Peyer's patch (tissue), 4 donors: ENCODE results near the gene LRRC25. TPM values are rescaled to one million over a fixed set of nuclear protein-coding genes. Genes with fewer than 3 reads are reported as not detected.

Experiments used
- DNase-seq, 3 donors: peaks; one replicate each; pipeline ENCODE4 v3.0.0-alpha.2; 2017 to 2019
- H3K27ac ChIP-seq, 4 donors: fragments of 200-600 bp; sonication (generic); one replicate each; pipeline ENCODE4 v1.5.1; 2016 to 2019
- H3K27me3 ChIP-seq, 2 donors: fragments of 200-600 bp; sonication (generic); one replicate each; pipeline ENCODE4 v1.5.1; 2019
- H3K36me3 ChIP-seq, 3 donors: fragments of 200-600 bp; sonication (generic); one replicate each; pipeline ENCODE4 v1.5.1; 2016 to 2019
- H3K4me1 ChIP-seq, 4 donors: fragments of 200-600 bp; sonication (generic); one replicate each; pipeline ENCODE4 v1.5.1; 2016 to 2019
- H3K4me3 ChIP-seq, 4 donors: fragments of 200-600 bp; sonication (generic); 1 replicate in 3 of 4; 2 replicates in 1 of 4; pipeline ENCODE4 v1.5.1; 2016 to 2019; ENCODE audit warnings: mild to moderate bottlenecking in 1 of 4
- H3K9me3 ChIP-seq, 4 donors: fragments of 200-600 bp; sonication (generic); one replicate each; pipeline ENCODE4 v1.5.1; 2016 to 2019; ENCODE audit warnings: mild to moderate bottlenecking in 1 of 4
- POLR2A ChIP-seq, 2 donors: fragments of 450-650 bp; IDR thresholded peaks; one replicate each; pipeline ENCODE4 v1.5.1; 2017; ENCODE audit warnings: antibody characterized with exemption in 2 of 2, mild to moderate bottlenecking in 2 of 2, moderate library complexity in 2 of 2
- total RNA-seq, 4 donors: library from RNA; depleted of rRNA; stranded (reverse); fragments of >200 nt; gene quantifications; one replicate each; pipeline ENCODE4 v1.1.0, GENCODE V29; 2016
- TF ChIP-seq, protein P1 (sequence below), 6 experiments: fragments of 450-650 bp in 4 of 6; fragments of 200-600 bp in 2 of 6; sonication (generic) in 1 of 6; IDR thresholded peaks; one replicate each; pipeline ENCODE4 v1.5.1; 2017 to 2019; ENCODE audit warnings: antibody characterized with exemption in 6 of 6, mild to moderate bottlenecking in 3 of 6, moderate library complexity in 1 of 6

The LRRC25 gene
- 1 to 10 TPM; 2.5 to 4.2 (median 3.6) TPM for total RNA-seq

DNA sequence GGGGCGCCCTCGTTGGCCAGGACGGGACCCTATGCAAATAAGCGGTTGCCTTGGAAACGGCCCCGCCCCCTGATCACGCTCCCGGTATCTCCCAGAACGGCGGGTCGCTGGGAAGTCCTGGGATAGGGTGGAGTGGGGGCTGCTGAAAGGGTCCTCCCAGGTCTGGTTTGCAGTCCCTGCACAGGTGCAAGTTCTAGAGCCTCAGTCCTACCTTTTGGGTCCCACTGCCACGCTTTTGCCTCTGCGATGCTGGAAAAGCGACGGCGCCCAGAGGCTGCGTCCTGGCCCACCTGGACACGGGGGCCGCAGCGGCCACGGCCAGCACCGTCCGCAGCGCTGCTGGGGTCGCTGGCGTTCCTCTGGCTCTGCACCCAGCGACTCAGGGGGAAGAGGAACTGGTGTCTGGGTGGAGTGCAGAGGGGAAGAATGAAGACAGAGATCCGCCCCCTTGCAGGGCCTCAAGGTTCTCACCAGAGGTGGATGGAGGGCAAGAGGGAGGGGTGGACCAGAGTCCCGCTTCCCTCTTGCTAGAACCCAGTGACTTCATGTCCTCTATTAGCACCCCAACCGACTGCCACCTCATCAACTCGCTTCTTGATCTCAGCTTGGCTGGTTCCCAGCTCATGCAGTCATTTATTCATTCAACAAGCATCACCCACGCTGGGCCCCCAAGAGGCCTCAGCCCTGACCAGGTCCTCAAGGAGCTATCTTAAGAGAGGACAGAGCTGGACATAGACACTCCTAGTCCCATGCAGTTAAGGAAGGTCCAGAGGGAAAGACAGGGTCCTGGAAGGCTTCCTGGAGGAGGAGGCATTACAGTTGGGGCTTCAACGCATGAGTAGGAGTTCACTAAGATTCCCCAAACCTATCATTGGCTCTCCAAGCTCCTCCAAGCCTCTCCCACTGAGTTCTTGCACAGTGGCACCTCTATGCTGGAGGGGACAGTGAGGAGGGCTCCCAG, at the start of gene LRRC25:
Gene LRRC25, minus strand, starts transcription at position 381 of the 961 bp plus-strand sequence. CDS start 659 bp downstream, outside the sequence.
- peaks cover 0 to 35% (median 10%) of the 10 kb centered on the region in 4 donors for H3K4me1 ChIP-seq
- H3K9me3 ChIP-seq: no peaks in the 10 kb centered on the region
- TF ChIP-seq, protein P1, sequence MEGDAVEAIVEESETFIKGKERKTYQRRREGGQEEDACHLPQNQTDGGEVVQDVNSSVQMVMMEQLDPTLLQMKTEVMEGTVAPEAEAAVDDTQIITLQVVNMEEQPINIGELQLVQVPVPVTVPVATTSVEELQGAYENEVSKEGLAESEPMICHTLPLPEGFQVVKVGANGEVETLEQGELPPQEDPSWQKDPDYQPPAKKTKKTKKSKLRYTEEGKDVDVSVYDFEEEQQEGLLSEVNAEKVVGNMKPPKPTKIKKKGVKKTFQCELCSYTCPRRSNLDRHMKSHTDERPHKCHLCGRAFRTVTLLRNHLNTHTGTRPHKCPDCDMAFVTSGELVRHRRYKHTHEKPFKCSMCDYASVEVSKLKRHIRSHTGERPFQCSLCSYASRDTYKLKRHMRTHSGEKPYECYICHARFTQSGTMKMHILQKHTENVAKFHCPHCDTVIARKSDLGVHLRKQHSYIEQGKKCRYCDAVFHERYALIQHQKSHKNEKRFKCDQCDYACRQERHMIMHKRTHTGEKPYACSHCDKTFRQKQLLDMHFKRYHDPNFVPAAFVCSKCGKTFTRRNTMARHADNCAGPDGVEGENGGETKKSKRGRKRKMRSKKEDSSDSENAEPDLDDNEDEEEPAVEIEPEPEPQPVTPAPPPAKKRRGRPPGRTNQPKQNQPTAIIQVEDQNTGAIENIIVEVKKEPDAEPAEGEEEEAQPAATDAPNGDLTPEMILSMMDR (IDR thresholded peaks at IDR 0.05): no peak
- TF ChIP-seq POLR2A (IDR thresholded peaks at IDR 0.05): no peak
- peak within 1 kb of the TSS in 2 of 4 donors; percentile 30 to 66 for H3K27ac ChIP-seq
- H3K27me3 ChIP-seq: no peaks in the 10 kb centered on the region
- H3K36me3 ChIP-seq: no peaks in the 10 kb centered on the region
- DNase-seq: peak in 2 of 3 donors; percentile 69 to 72
- H3K4me3 ChIP-seq: peak within 1 kb of the TSS; percentile 22 to 47 (median 32)

DNA sequence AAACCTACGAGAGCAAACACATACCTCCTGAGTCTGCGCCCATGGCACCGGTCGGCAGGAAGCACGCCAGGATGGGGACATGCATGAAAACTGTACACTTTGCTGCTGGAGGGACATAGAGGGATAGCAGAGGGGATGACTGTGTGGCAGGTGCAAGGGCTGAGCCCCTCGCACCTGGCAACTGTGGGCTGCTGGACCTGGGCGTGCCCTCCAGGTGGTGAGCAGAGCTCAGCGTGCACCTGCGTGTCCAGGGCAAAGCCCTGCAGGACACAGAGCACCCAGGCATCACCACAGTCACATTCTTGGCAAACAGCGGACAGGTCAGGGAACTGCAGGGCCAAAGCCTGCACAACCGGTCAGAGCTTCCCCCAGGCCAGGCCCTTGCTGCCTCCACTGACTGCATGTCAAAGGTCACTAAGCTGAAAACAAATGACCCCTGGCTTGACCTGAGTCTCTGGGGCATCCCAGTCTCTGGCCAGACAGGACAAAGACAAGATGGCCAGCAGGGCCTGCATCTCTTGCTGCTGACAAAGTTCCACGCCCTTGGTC, 49.5 kb upstream of the LRRC25 start:
- Histone ChIP-seq H3K4me1 (peaks cover 0 to 11% (median 0%) of the 10 kb centered on the region in 4 donors), H3K4me3 (no peak overlapping the region), H3K36me3 (peaks cover 0 to 88% (median 0%) of the 10 kb centered on the region in 3 donors), H3K9me3 (no peaks in the 10 kb centered on the region), H3K27me3 (no peaks in the 10 kb centered on the region), H3K27ac (no peak overlapping the region)
- no peak for DNase-seq
- TF ChIP-seq POLR2A (IDR thresholded peaks at IDR 0.05): no peak
- TF ChIP-seq, protein P1 (IDR thresholded peaks at IDR 0.05): no peak

DNA sequence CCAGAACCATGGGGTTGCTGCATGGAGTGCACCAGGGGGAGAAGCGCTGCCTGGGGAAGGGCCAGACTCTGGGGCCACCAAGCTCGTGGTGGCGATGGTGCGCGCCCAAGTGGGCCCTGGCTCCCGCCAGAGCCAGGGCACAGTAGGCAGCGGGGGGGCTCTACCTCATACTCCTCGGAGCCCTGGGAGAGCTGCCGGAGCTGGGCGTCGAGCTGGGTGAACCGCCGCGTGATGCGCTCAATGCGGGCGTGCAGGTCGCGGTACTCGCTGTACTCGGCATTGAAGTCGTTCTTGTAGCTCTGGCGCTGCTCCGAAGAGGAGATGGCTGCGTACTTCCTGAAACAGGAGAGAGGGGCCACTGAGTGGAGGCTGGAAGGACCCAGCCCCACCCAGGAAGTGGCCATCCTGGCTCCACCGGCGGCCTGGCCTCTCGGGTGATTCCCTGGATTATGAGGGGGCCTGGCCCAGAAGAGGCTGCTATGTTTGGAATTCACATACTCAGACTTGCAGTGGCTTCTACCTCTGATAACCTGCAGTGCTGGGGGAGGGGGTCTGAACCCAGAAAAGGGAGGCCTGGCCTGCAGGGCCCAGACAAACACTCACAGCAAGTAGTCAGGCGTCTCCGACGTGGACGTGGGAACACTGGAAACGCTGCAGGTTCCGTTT, 48.9 kb upstream of the LRRC25 start:
- DNase-seq: no peak

DNA sequence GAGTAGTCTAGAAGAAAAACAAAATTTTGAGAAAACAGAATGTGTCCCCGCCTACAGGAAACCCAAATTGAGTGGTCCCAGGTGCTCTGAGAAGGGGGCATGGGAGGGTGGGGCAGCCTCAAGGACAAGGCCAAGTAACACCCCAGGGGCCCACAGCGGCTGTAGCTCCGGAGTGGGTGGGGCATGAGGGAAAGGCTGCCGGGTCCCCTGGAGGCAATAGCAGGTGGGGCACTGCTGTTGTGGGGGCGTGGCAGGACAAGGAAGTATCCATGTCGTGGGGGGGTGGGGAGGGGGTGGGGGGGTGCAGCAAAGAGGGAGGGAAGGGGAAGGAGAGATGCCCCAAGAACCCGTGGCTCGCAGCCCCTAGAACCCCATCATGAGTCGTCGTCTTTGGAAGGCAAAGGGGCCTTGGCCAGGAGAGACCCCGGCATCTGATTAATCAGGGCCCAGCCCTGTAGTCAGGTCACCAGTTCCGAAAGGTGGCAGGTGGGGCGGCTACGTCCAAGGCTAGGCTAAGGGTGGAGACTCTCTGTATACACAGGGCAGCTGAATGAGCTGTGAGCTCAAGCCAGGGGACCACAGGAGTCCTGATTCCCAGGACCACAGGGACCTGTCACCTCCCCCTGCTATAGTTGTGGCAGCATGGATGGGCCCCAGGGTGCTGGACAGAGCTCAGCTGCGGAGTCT, 48.0 kb upstream of the LRRC25 start:
- no peak overlapping the region for H3K27ac ChIP-seq
- no peaks in the 10 kb centered on the region for H3K9me3 ChIP-seq
- no peaks in the 10 kb centered on the region for H3K27me3 ChIP-seq
- H3K4me1 ChIP-seq: no peaks in the 10 kb centered on the region
- H3K4me3 ChIP-seq: no peak overlapping the region
- peaks cover 0 to 73% (median 0%) of the 10 kb centered on the region in 3 donors for H3K36me3 ChIP-seq
- TF ChIP-seq POLR2A (IDR thresholded peaks at IDR 0.05): no peak
- TF ChIP-seq, protein P1 (IDR thresholded peaks at IDR 0.05): no peak
- DNase-seq: no peak

More for the DNA sequence above, 48.9 kb upstream of the LRRC25 start:
- Histone ChIP-seq H3K9me3 (no peaks in the 10 kb centered on the region), H3K4me1 (peaks cover 0 to 7% (median 0%) of the 10 kb centered on the region in 4 donors), H3K4me3 (no peak overlapping the region), H3K27me3 (no peaks in the 10 kb centered on the region), H3K36me3 (peaks cover 0 to 82% (median 0%) of the 10 kb centered on the region in 3 donors), H3K27ac (no peak overlapping the region)
- TF ChIP-seq, protein P1 (IDR thresholded peaks at IDR 0.05): no peak
- no peak for TF ChIP-seq POLR2A (IDR thresholded peaks at IDR 0.05)

DNA sequence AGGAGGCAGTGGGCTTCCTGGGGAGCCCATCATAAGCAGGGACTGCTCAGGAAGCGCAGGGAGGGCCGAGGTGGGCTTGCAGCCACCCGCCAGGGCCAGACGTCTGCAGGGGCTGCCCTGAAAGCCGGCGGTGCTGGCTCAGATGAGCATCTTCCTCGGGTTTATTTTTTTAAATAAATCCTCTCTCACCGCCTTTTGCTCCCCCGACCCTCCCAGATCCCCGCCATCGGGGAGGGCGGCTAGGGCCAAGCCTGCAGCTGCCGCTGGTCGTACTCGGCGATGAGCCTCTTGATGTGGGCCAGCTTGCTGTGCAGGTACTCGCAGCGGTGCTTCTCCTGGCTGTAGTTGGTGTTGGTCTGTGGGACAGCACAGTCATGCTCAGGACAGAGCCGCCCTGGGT, 47.1 kb upstream of the LRRC25 start:
- Histone ChIP-seq H3K9me3 (no peaks in the 10 kb centered on the region), H3K36me3 (peaks cover 0 to 64% (median 0%) of the 10 kb centered on the region in 3 donors), H3K27me3 (no peaks in the 10 kb centered on the region), H3K27ac (no peak overlapping the region), H3K4me3 (no peak overlapping the region), H3K4me1 (no peaks in the 10 kb centered on the region)
- TF ChIP-seq, protein P1 (IDR thresholded peaks at IDR 0.05): no peak
- no peak for TF ChIP-seq POLR2A (IDR thresholded peaks at IDR 0.05)
- DNase-seq: no peak
